ENCODE measurements around the gene FGFR4. TPM values are rescaled to one million over a fixed set of nuclear protein-coding genes. Genes with fewer than 3 reads are reported as not detected.

Gene FGFR4
- total RNA-seq, 3 donors from 2014 or later = 0.48 to 4.5 (median 2.0) TPM

DNA sequence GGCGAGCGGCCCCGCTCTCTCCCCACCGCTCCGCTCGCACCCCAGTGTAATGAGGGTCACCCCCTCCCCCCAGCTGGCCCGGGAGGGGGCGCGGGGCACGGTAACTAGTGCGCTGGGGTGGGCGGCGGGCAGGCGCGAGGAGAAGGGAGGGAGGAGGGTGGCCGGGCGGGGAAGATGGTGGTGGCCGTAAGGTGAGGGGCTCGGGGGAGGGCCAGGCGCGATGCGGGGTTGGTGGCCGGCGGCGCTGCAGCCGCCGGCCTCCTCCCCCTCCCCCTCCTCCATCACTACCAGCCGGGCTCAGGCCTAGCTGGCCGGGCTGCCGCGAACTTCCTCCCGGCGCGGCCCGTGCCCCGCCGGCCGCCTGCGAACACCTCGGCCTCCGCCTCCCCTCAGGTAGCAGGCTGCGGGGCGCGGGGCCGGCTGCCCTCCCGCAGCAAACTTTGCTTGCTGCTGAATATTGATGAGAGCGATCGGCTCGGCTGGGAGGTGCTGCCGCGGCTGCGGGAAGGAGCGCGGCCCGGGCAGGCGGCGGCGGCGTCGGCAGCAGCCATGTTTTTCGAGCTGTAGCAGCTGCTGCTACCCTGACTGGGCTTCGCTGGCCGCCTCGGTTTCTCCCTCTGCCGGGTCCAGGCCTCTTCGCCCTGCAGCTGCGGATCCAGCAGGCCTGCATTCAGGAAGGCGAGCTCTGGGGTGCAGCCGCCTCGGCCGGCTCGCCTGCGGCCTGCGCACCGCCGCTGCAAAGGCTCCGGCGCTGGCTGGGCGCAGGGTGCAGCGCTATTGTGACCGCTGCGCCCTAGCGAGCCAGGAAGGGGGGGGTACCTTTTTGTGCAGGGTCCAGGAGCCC is 47.4 kb downstream of the FGFR4 start:
- intact Hi-C loops (cut with DNase I; ENCODE audit: low total_unique reads) = no loop called here
- H3K9me3 ChIP-seq = no peaks in the 10 kb centered on the region
- peak overlapping the region; percentile 79 to 99 (median 85) for H3K4me3 ChIP-seq
- no peaks in the 10 kb centered on the region for H3K36me3 ChIP-seq
- H3K4me1 ChIP-seq = peaks cover 6 to 13% of the 10 kb centered on the region in 2 donors
- no peaks in the 10 kb centered on the region for H3K27me3 ChIP-seq
- peak in 1 of 2 donors; percentile 53 for DNase-seq (ENCODE audit: low spot score in 2 of 2)
- peak; percentile 23 for TF ChIP-seq POLR2A (IDR thresholded peaks at IDR 0.05)
- TF ChIP-seq POLR2AphosphoS5 (IDR thresholded peaks at IDR 0.05) = peak in 1 of 3 donors; percentile 25
- TF ChIP-seq, protein P1, sequence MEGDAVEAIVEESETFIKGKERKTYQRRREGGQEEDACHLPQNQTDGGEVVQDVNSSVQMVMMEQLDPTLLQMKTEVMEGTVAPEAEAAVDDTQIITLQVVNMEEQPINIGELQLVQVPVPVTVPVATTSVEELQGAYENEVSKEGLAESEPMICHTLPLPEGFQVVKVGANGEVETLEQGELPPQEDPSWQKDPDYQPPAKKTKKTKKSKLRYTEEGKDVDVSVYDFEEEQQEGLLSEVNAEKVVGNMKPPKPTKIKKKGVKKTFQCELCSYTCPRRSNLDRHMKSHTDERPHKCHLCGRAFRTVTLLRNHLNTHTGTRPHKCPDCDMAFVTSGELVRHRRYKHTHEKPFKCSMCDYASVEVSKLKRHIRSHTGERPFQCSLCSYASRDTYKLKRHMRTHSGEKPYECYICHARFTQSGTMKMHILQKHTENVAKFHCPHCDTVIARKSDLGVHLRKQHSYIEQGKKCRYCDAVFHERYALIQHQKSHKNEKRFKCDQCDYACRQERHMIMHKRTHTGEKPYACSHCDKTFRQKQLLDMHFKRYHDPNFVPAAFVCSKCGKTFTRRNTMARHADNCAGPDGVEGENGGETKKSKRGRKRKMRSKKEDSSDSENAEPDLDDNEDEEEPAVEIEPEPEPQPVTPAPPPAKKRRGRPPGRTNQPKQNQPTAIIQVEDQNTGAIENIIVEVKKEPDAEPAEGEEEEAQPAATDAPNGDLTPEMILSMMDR (IDR thresholded peaks at IDR 0.05) = no peak
- peak overlapping the region; percentile 96 to 98 for H3K27ac ChIP-seq

- Histone ChIP-seq H3K27ac (peak overlapping the region; percentile 96 to 98), H3K4me1 (peaks cover 6 to 13% of the 10 kb centered on the region in 2 donors), H3K4me3 (peak overlapping the region; percentile 79 to 99 (median 85)), H3K9me3 (no peaks in the 10 kb centered on the region), H3K27me3 (no peaks in the 10 kb centered on the region), H3K36me3 (no peaks in the 10 kb centered on the region)
- DNase-seq (ENCODE audit: low spot score in 2 of 2) = peak in 1 of 2 donors; percentile 14
- TF ChIP-seq POLR2AphosphoS5 (IDR thresholded peaks at IDR 0.05) = no peak
- TF ChIP-seq POLR2A (IDR thresholded peaks at IDR 0.05) = no peak
- TF ChIP-seq, protein P1 (IDR thresholded peaks at IDR 0.05) = no peak
- intact Hi-C loops (cut with DNase I; ENCODE audit: low total_unique reads) = no loop called here
These were observed 48.0 kb downstream of the FGFR4 start for GRCh38 chr5:177134697-177135225.

DNA sequence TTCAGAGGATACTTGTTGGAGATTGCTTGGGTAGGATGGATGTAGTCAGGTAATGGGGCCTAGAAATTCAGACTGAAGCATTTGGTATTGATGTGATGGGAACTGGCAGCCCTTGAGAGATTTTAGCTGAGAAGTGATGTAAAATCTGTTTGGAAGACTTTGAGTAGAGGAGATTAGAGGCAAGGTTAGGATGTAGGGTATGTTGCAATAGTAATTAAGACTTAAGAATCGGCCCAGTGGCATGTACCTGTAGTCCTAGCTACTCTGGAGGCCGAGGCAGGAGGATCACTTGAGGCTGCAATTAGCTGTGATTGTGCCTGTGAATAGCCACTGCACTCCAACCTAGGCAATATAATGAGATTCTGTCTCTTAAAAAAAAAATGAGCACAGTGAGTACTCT is 53.6 kb downstream of the FGFR4 start:
- no peak overlapping the region for H3K4me3 ChIP-seq
- H3K4me1 ChIP-seq = peaks cover 5 to 6% of the 10 kb centered on the region in 2 donors
- no peak for TF ChIP-seq POLR2A (IDR thresholded peaks at IDR 0.05)
- TF ChIP-seq POLR2AphosphoS5 (IDR thresholded peaks at IDR 0.05) = no peak
- TF ChIP-seq, protein P1 (IDR thresholded peaks at IDR 0.05) = no peak
- no peak overlapping the region for H3K27ac ChIP-seq
- H3K36me3 ChIP-seq = no peaks in the 10 kb centered on the region
- H3K9me3 ChIP-seq = no peaks in the 10 kb centered on the region
- peak in 1 of 2 donors; percentile 7 for DNase-seq (ENCODE audit: low spot score in 2 of 2)
- intact Hi-C loops (cut with DNase I; ENCODE audit: low total_unique reads) = no loop called here
- H3K27me3 ChIP-seq = no peaks in the 10 kb centered on the region

DNA sequence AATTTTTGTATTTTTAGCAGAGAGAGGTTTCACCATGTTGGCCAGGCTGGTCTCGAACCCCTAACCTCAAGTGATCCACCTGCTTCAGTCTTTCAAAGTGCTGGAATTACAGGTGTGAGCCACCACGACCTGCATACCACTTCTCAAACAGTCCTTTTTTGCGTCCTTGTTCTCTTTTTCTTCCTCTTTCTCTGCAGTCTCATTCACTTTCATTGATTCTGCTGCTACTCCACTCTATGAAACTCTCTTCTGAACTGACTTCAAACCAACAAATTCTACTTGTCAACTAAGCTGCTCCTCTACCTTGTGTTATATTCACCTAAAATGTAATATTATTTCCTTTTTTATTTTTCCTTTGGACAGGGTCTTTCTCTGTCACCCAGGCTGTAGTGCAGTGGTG is 54.8 kb downstream of the FGFR4 start:
- H3K27ac ChIP-seq = no peak overlapping the region
- TF ChIP-seq, protein P1 (IDR thresholded peaks at IDR 0.05) = no peak
- TF ChIP-seq POLR2AphosphoS5 (IDR thresholded peaks at IDR 0.05) (no peak), POLR2A (IDR thresholded peaks at IDR 0.05) (no peak)
- H3K27me3 ChIP-seq = no peaks in the 10 kb centered on the region
- no peak overlapping the region for H3K4me3 ChIP-seq
- DNase-seq (ENCODE audit: low spot score in 2 of 2) = no peak
- intact Hi-C loops (cut with DNase I; ENCODE audit: low total_unique reads) = no loop called here
- H3K9me3 ChIP-seq = no peaks in the 10 kb centered on the region
- H3K4me1 ChIP-seq = peaks cover 0 to 5% of the 10 kb centered on the region in 2 donors
- no peaks in the 10 kb centered on the region for H3K36me3 ChIP-seq

- Histone ChIP-seq H3K4me1 (peaks cover 0 to 5% of the 10 kb centered on the region in 2 donors), H3K4me3 (no peak overlapping the region), H3K9me3 (no peaks in the 10 kb centered on the region), H3K27me3 (no peaks in the 10 kb centered on the region), H3K36me3 (no peaks in the 10 kb centered on the region), H3K27ac (no peak overlapping the region)
- DNase-seq (ENCODE audit: low spot score in 2 of 2) = no peak
- intact Hi-C loops (cut with DNase I; ENCODE audit: low total_unique reads) = no loop called here
- TF ChIP-seq, protein P1 (IDR thresholded peaks at IDR 0.05) = no peak
- TF ChIP-seq POLR2AphosphoS5 (IDR thresholded peaks at IDR 0.05) = no peak
- no peak for TF ChIP-seq POLR2A (IDR thresholded peaks at IDR 0.05)
These were observed 55.4 kb downstream of the FGFR4 start for GRCh38 chr5:177142098-177142611.
